NCI-H460 (cell line): ENCODE results near the gene TENM4. TPM values are rescaled to one million over a fixed set of nuclear protein-coding genes. Genes with fewer than 3 reads are reported as not detected.
"Not testable (repeated sequence)": the region's sequence is repeated elsewhere in the genome, so short reads cannot be mapped to it uniquely, and the experiment has no call there.

Source experiments
- DNase-seq: peaks from one replicate; pipeline ENCODE4 v3.0.0-alpha.2; 2016; ENCODE audit warnings: low read depth; ENCODE audit errors: extremely low read depth
- total RNA-seq: library from RNA; depleted of rRNA; stranded (reverse); fragments of >200 nt; shearing (Covaris generic); gene quantifications from 2 replicates; pipeline ENCODE4 v1.2.3, GENCODE V29; 2014

Gene TENM4
- total RNA-seq, 1 experiment from 2014 or later = not detected

DNA sequence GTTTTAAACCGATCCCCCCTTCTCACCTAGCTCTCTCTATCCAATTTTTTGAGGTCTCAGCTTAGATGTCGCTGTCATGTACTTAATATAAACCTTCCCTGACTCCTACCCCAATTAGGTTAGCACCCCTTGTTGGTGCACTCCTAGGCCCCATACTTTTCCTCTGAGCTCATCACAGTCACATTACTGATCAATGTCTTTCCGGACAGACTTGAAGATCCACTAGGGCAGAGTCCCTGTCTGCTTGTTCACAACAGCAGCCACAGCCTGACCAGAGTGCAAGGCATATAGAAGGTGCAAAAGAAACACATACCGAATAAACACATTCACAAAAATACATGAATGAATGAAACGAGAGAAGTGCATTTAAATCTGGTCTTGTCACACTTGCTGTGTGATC is 605.2 kb downstream of the TENM4 start:
- DNase-seq = no peak

DNA sequence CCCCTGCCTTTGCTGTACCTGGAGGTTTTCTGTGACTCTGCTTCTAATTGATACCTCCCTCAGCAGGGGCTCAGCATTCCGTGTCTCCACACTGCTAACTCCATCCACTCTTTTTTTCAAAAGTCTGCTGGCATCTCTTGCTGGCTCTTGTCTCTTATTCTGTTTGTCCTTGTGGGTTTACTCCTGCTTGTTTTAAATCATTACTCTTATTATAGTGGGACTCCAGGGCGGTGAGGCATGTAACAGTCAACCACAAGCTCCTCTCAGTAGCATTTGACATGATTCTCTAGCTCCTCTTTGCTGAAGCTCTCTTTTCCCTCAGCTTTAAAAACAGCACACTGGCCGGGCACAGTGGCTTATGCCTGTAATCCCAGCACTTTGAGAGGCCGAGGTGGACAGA is 605.9 kb downstream of the TENM4 start:
- no peak for DNase-seq

DNA sequence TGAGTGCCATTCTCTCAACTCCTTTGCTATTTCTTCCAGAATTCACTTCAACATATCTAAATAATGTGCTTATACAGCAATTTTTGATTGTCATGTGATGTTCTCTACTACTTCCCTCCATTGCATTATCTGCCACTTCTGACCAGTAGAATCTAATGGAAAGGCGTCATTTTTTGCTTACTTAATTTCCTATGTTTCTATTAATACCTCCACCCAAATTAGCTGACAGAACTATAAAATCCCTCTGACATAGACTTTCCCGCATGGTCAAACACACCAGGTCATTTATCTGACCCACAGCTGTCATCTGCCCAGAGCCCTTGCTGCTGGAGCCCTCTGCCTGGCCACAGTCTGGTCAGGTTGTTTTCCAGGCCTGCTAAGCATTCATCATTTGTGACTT is 607.6 kb downstream of the TENM4 start:
- no peak for DNase-seq

DNA sequence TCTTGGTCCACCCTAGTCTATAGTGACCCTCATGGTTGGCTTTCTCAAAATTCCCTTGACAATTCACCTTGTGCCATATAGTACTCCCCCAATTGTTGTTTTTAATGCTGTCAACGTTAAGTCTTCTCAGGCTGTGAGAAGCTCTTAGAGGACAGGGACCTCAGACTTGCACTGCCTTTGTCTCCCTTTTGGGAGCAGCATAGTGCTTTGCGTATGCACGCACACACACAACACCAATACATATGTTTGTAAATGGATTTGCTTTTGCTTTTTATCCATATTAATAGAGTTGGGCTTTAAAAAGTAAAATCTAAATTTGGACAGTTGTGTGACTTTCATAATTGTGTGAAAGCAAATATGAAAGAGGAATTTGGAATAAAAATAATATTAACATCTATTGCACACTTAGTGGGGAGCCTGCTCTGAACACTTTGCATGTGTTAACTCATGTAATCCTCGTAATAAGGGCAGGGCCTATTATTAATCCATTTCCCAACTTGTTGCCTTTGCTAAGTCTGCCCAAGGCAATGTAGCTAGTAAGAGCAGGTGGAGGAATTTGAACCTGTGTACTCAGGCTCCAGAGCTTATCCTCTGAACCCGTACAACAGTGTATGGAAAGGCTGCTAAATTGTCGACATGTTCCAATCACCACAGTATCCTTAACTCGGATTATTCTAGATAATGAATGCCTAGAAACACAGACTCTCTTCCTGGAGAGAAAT is 608.4 kb downstream of the TENM4 start:
- DNase-seq = no peak

DNA sequence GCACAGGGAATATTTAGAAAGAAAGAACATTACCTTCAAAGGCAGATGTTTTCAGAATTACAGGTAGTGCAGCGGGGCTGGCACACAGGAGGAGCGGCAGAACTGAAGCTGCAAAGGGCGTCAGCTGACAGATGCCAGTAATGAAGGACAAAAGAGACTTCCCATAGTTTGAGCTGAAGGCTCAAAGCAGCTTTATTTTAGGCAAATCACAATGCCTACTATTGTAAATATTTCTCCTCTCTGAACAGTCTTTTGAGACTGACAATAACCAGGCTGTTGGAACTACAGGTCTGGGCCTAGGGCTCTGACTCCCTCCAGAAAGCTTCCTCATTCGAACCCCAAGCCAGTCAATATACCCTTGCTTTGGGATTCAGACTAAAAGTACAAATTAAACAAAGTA is 609.3 kb downstream of the TENM4 start:
- DNase-seq = no peak

DNA sequence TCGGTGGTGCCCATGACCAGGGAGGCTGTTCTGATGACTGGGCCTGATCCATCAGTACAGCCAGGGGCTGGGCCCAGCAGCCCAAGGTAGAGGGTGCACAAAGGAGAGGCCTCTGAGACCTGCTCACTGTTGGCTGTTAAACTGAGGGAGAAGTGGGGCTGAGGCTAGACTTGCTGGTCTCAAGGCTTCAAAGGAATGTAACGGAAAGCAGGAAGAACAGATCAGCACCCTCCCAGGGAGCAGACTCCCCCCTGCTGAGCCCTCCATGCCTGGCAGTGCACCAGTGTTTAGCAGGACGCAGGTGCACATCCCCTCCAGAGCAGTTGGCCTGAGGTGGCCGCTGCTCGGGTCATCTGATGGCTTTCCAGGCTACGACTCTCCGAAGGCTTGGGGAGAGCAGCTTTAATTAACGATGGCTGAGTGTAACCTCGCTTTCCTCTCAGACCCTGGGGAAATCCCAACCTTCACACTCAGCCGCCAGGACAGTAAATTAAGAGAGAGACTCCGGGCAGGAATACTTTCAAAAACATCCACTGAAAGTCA is 610.5 kb downstream of the TENM4 start:
- no peak for DNase-seq

DNA sequence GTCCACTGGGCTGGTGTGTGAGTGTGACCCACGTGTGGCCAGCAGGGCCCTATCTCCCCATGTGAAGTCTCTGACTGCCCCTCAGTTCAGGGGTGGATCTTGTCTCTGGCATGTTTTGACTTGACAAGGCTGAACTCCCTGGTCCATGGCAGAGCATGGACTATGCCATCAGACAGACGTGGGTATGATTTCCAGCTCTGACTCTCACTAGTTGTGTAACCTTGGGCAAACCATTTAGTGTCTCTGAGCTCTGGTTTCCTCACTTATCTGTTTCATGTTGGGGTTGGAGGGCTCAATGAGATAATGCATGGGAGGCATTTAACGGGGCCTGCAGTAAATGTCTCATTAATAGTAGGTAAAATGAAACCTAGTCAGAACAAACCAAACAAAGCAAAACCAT is 611.7 kb downstream of the TENM4 start:
- DNase-seq = no peak

DNA sequence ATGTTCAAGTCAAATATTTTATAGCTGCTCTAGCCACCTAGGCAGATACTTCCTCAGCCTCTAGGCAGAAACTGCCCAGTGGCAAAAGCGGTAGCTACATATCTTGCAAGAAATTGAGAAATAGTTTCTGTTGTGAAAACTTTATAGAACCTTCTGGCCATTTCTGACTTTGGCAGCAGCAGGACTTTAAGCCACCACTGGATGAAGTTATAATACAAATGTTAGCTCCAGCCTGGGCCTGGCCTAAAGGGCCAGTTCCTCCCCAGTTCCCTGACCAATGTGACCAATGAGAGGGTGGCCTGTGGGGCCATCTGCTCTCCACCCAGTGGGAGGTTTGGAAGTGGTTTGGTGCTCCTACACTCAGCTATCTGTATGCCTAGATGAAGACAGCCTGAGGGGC is 612.2 kb downstream of the TENM4 start:
- DNase-seq = no peak

DNA sequence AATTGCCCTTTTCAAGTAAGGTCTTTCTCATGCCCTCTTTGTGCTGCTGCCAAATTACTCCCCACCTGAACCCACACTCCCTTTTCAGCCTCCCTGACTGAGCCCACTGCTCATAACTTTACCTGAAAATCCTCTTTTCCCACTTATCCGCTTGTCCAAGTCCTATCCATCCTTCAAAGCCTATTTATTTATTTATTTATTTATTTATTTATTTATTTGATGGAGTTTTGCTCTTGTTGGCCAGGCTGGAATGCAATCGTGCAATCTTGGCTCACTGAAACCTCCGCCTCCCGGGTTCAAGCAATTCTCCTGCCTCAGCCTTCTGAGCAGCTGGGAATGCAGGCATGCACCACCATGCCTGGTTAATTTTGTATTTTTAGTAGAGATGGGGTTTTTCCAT is 613.5 kb downstream of the TENM4 start:
- DNase-seq = not testable (repeated sequence)

DNA sequence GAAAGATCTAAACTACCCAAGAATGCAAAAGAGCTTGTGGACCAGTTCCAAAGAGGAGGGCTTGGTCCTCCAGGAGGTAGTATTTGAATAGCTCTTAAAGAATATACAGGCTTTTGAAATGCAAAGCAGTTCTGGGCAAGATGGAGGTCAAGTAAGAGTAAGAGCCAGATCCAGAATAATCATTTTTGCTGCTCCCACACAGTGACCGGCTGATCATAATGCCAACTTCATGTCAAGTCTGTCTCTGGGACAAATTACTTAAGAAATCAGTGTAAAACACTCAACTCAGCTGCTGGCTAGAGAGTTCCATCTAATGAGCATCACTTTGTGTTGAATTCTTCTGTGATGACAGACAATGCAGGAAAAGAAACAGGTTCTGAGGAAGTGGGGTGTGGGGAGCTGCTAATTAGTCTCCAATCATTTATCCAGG is 615.2 kb downstream of the TENM4 start:
- DNase-seq = no peak

DNA sequence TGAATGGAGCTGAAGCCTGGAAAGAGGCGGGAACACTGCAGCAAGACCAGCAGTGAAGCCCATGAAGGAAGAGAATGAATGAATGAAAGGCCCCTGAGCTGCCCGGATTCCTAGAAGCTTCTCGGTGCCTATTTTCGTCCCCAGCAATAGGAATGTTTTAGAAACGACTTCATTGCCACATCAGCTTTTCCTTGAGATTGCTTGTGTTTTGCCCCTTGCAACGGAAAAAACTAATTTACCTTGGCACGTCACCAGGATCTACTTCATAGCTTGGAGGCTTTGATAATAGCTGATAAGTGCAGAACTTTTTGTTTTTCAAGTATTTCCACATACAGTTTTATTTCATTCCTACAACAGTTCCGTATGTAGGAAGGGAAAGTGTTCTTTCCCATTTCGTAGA is 617.2 kb downstream of the TENM4 start:
- no peak for DNase-seq

DNA sequence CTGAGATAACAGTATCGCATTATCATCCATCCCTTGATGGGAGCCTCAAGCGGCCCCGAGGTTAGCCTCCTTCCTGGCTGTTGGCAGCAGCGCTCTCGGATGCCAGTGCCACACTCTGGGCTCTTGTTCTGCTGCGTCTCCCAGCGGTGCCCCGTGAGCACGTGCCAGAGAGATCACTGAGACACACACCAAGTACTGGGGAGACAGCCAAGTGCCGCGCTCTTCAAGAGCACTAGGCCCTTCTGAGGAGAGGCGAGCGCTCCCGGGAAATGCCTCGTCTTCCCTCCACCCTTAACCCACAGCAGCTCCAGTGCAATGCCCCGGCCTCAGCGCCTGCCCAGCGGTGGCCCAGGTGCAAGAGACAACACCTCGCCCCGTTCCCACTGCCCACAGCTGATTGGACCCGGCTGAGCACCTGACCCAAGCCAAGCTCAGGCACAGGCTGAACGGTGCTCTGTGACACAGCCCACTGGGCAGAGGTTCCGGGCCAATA is 617.9 kb downstream of the TENM4 start:
- no peak for DNase-seq

DNA sequence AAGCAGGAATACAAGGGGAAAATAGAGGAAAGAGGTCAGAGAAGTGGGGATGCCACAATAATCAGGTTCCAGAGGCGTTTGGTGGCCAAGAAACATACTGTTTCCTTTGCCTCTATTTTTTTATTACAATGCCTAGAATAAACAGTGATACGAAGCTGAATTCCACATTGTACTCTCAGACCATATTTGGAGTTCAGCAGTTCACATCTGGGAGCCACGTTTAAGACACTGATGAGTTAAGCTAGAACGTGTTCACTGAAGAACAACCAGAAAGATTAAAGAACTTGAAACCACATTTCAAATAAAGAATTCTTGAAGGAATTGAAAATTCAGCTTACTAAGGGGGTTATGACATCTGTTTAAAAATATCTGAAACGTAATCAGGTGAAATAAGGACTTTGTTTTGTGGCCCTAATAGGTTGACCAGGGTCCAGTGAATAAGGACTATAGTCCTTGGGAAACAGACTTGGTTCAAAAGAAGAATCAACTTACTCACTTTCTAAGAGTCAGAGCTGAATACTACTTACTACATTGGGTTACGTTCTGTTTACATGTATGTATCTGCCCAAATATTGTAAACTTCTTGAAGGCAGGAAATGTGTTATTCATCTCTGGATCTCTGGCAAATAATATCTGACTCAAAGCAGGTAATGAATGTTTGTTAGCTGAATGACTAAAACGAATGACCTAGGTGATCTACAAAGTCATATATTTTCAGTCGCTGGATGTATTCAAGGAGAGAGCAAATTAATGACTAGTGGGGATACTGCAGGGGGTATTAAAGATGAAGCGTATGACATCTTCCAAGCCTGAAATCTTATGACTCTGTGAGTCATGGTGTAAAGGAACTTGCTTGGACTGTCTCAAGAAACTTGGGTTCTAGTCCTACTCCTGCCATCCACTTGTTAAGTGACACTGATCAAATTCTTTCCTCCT is 619.2 kb downstream of the TENM4 start:
- DNase-seq = no peak

DNA sequence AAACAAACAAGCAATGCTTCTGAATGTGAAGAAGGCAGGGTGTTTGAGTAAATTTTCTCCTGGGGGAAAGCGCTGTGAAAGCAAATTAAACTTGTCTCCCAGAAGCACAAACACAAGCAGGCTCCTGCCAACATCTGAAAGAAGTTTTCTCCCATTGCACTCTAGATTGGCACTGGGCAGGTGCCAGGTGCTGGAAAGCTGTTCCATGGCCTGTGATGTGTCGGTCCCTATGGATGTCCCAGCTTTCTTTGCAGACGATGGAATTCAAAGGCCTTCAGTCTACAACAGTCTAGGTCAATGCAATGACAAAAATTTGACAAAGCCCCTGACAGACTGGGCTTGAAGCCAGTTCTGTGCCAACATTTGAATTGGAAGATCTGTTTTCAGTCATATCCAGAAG is 620.1 kb downstream of the TENM4 start:
- DNase-seq = no peak

DNA sequence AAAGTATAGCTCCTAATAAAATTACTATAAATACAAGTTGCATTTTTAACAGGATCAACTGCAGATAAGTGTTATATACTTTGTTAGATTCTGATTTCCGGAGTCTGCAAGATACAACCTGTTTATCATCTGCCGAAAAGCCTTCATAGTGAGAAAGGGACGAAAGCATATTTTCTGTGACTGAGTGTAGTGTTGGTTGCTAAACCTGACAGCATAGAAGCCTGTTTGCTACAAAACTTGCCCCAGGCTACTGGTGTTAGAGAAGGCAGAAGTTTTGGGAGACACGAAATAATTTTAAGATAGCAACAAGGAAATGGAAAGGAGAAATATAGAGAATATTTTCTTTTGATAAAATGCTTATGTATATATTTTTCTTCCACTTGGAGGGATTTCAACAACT is 622.6 kb downstream of the TENM4 start:
- DNase-seq = no peak

DNA sequence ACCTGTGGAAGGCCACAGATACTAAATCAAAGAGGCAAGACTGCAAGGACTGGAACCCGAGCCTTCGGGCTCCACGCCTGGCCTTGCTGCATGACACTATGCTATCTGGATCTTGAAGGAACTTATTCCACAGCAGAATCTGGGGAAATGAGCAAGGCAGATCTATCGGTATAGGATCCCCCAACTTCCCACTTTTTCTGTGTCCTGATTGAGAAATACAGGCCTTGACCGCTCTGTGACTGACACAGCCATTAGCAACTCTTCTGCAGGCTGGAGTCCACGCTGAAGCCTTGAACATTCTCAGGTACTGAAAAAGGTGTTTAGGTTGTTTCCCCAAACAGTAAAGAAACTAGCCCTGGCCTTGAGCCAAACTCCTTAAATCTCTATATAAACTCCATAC is 625.0 kb downstream of the TENM4 start:
- no peak for DNase-seq

DNA sequence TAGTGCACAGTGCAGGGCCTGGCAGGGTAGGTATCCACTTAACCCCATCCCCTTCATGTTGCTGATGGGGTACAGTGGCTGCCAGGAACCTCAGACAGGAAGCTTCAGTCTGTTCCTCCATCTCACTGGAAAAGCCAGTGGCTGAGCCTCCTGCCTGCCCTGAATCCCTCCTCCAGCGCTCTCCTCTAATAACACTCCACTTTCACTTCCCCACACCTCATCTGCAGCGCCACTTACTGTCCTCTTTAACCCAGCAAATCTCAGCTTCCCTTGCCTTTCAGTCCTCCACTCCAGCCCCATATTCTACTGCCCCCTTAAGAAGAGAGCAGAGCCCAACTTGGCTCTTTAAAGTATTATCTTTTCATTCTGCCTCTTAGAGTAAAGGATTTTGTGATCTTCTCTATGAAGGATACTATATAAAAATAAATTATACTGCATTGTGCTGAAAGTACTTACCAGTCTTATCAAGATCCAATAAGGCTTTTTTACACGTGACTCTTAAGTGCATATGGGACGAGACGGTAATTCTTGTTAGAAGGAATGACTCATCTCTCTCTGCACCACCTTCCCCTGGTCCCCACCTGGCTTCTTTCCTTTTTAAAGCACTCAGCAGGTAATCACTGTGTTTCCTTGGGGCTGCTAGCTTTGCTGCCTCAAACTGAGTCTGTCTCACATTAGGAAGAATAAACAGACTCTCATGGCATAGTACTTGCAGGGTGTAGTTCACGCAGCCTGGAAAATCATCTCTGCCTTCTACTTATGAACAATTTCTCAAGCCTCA is 628.1 kb downstream of the TENM4 start:
- no peak for DNase-seq

DNA sequence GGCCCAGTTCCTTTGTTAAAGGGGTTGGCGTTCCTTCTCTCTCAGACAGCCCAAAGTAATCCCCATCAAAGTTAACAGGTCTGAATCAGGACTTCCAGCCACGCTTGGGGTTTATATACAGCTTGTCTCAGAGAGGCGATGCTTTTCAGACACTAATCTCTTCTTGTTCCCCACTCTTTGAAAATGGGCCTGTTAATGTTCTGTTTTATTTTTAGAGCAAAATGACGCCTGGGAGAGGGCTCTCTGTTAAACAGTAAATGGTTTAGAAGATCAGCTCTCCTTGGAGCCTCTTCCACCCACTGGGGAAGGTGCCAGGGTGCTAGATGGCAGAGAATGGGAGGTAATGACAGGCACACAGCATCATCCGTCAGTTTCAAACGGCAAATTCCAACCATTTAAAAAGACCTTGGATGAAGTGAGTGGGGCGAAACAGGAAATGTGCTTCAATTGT is 630.2 kb downstream of the TENM4 start:
- no peak for DNase-seq

DNA sequence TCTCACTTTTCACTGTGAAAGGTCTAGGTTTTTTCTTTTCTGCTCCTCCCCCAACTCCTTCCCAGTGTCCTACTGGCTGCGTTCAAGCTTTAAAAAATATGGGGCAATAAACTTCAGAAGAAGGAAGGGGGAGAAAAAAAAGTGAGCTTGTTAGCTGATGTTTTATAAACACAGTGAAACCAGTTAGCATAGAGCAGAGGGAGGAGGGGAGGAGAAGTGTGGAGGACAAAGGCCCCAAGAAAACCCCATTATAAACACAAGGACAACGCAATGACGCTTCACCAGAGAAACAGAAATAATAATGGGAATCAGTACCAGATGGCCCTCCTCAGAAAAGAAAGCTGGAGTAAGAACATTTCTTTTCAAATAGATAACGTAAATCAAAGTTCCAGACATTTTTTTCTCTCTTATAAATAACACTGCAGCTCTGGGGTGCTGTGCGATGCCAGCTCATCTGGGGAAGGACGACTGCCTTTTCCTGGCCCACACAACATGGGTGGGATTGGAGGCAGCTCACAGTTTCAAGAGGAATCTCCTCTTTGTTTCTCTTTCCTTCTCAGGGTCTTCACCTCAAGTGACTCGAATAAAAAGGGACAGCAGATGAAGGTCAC is 630.8 kb downstream of the TENM4 start:
- no peak for DNase-seq

DNA sequence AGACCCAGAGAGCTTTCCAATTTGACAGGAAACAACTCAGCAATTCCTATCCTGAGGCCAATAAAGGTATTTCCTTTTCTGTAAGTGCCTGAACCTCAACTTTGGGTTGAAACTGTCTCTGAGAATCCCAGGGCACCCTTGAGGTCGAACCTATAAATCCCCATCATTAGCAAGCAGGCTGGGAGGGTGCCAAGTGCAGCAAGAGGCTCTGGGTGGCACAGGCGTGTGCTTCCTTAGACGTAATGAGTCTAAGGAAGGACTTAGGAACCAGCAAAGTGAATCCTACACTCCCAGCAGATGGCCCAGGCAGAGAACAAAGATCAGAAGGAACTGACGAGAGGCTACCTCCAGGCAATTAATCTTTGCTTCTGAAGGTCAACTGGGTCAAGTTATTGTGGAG is 631.9 kb downstream of the TENM4 start:
- DNase-seq = no peak
